ENCODE data around the gene AMDHD1. TPM values are rescaled to one million over a fixed set of nuclear protein-coding genes. Genes with fewer than 3 reads are reported as not detected.

The AMDHD1 gene
- total RNA-seq, 1 experiment from 2014 or later = 0.80 TPM

GRCh38 chr12:95988506-95989275, 45.6 kb downstream of the AMDHD1 start:
- ChIA-PET CTCF (no interaction called here), POLR2A (ENCODE audit: unreplicated experiment) (no interaction called here)
- DNase-seq = no peak
- Histone ChIP-seq H3K4me1 (ENCODE audit: insufficient read depth, low read length) (no peaks in the 10 kb centered on the region), H3K9me3 (ENCODE audit: low read length) (no peaks in the 10 kb centered on the region), H2AFZ (ENCODE audit: low read length) (no peak overlapping the region), H3K27me3 (ENCODE audit: low read length) (no peaks in the 10 kb centered on the region), H3K79me2 (ENCODE audit: low read length) (no peaks in the 10 kb centered on the region), H3K9ac (ENCODE audit: low read length) (no peak overlapping the region), H3K4me3 (ENCODE audit: low read length) (no peak overlapping the region), H3K9me2 (replicated peaks; ENCODE audit: low read length) (no peaks in the 10 kb centered on the region), H3K36me3 (ENCODE audit: low read depth, low read length) (no peaks in the 10 kb centered on the region), H4K20me1 (ENCODE audit: low read length) (no peaks in the 10 kb centered on the region), H3F3A (ENCODE audit: low read length, unreplicated experiment) (no peaks in the 10 kb centered on the region), H3K4me2 (ENCODE audit: low read length) (no peak overlapping the region), H3K27ac (ENCODE audit: low read length) (no peak overlapping the region)
- no peak for ATAC-seq
- no peak for TF ChIP-seq CTCF (conservative IDR thresholded peaks at IDR 0.05; ENCODE audit: low read depth, low read length)
- no peak for TF ChIP-seq EZH2phosphoT487 (IDR thresholded peaks at IDR 0.05; ENCODE audit: borderline replicate concordance, low read length)
- TF ChIP-seq EZH2 (IDR thresholded peaks at IDR 0.05; ENCODE audit: low read length, unreplicated experiment) = no peak
- no TSS peak for BruUV-seq (replicated peaks)
- intact Hi-C loops (cut with micrococcal nuclease) = no loop called here

GRCh38 chr12:95989504-95990123, 46.5 kb downstream of the AMDHD1 start:
- CTCF ChIA-PET = no interaction called here
- intact Hi-C loops (cut with micrococcal nuclease) = no loop called here
- H3K4me3 ChIP-seq (ENCODE audit: low read length) = no peak overlapping the region
- no peaks in the 10 kb centered on the region for H3K27me3 ChIP-seq (ENCODE audit: low read length)
- H3F3A ChIP-seq (ENCODE audit: low read length, unreplicated experiment) = no peaks in the 10 kb centered on the region
- H2AFZ ChIP-seq (ENCODE audit: low read length) = no peak overlapping the region
- no peaks in the 10 kb centered on the region for H4K20me1 ChIP-seq (ENCODE audit: low read length)
- no peak for TF ChIP-seq CTCF (conservative IDR thresholded peaks at IDR 0.05; ENCODE audit: low read depth, low read length)
- no peak for TF ChIP-seq EZH2phosphoT487 (IDR thresholded peaks at IDR 0.05; ENCODE audit: borderline replicate concordance, low read length)
- no peak for TF ChIP-seq EZH2 (IDR thresholded peaks at IDR 0.05; ENCODE audit: low read length, unreplicated experiment)
- no TSS peak for BruUV-seq (replicated peaks)
- H3K27ac ChIP-seq (ENCODE audit: low read length) = no peak overlapping the region
- H3K36me3 ChIP-seq (ENCODE audit: low read depth, low read length) = no peaks in the 10 kb centered on the region
- no peaks in the 10 kb centered on the region for H3K9me3 ChIP-seq (ENCODE audit: low read length)
- H3K4me1 ChIP-seq (ENCODE audit: insufficient read depth, low read length) = no peaks in the 10 kb centered on the region
- H3K9me2 ChIP-seq (replicated peaks; ENCODE audit: low read length) = no peaks in the 10 kb centered on the region
- POLR2A ChIA-PET (ENCODE audit: unreplicated experiment) = no interaction called here
- DNase-seq = no peak
- no peaks in the 10 kb centered on the region for H3K79me2 ChIP-seq (ENCODE audit: low read length)
- no peak overlapping the region for H3K4me2 ChIP-seq (ENCODE audit: low read length)
- H3K9ac ChIP-seq (ENCODE audit: low read length) = no peak overlapping the region
- ATAC-seq = no peak

- TF ChIP-seq CTCF (conservative IDR thresholded peaks at IDR 0.05; ENCODE audit: low read depth, low read length) (no peak), EZH2 (IDR thresholded peaks at IDR 0.05; ENCODE audit: low read length, unreplicated experiment) (no peak), EZH2phosphoT487 (IDR thresholded peaks at IDR 0.05; ENCODE audit: borderline replicate concordance, low read length) (no peak)
- no TSS peak for BruUV-seq (replicated peaks)
- Histone ChIP-seq H3K4me3 (ENCODE audit: low read length) (no peak overlapping the region), H3K36me3 (ENCODE audit: low read depth, low read length) (no peaks in the 10 kb centered on the region), H3K9ac (ENCODE audit: low read length) (no peak overlapping the region), H3K27ac (ENCODE audit: low read length) (no peak overlapping the region), H3F3A (ENCODE audit: low read length, unreplicated experiment) (no peaks in the 10 kb centered on the region), H3K4me1 (ENCODE audit: insufficient read depth, low read length) (no peaks in the 10 kb centered on the region), H4K20me1 (ENCODE audit: low read length) (no peaks in the 10 kb centered on the region), H3K9me2 (replicated peaks; ENCODE audit: low read length) (no peaks in the 10 kb centered on the region), H3K79me2 (ENCODE audit: low read length) (no peaks in the 10 kb centered on the region), H3K4me2 (ENCODE audit: low read length) (no peak overlapping the region), H3K27me3 (ENCODE audit: low read length) (no peaks in the 10 kb centered on the region), H3K9me3 (ENCODE audit: low read length) (no peaks in the 10 kb centered on the region), H2AFZ (ENCODE audit: low read length) (no peak overlapping the region)
- DNase-seq (no peak), ATAC-seq (no peak)
- ChIA-PET POLR2A (ENCODE audit: unreplicated experiment) (no interaction called here), CTCF (no interaction called here)
- intact Hi-C loops (cut with micrococcal nuclease) = no loop called here
Measured at GRCh38 chr12:95990136-95990535, 47.0 kb downstream of the AMDHD1 start.
